BE2C (cell line): ENCODE measurements around the gene INHBB.

ENCODE experiments used
- DNase-seq: peaks from one replicate; pipeline ENCODE4 v3.0.0-alpha.2; 2020
- H3K27me3 ChIP-seq: fragments of 250-450 bp; sonication (Bioruptor Pico); 2 replicates; pipeline ENCODE4 v1.5.1; 2020; ENCODE audit warnings: mild to moderate bottlenecking
- H3K36me3 ChIP-seq: fragments of 250-450 bp; sonication (Bioruptor Pico); 2 replicates; pipeline ENCODE4 v1.5.1; 2020; ENCODE audit warnings: mild to moderate bottlenecking
- H3K4me1 ChIP-seq: fragments of 250-450 bp; sonication (Bioruptor Pico); 2 replicates; pipeline ENCODE4 v1.5.1; 2020
- H3K4me3 ChIP-seq: 2 replicates; pipeline ENCODE4 v1.5.1; 2011; ENCODE audit warnings: low read depth, low read length
- H3K9me3 ChIP-seq: fragments of 250-450 bp; sonication (Bioruptor Pico); 2 replicates; pipeline ENCODE4 v1.5.1; 2020
- TF ChIP-seq, protein P1 (sequence below): IDR thresholded peaks from 2 replicates; pipeline ENCODE4 v1.5.1; 2012; ENCODE audit warnings: mild to moderate bottlenecking, low read depth, low read length

Gene INHBB

DNA sequence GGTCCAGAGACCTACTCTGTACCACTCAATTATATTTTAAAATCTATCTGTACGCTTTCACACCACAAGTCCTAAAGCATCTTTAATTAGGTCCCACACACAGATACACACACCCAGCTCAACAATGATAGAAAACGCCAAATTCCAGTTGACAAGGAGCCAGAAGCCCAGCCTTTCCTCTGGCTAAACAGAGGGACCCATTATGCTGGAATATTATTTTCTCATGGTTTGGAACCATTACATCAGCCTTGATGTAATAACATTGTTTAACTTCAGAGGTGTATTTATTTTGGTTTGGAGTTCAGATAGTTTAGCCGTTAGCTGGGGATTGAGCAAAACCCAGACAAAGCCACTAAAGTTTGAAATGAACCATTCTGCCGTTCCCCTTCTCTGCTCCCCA is 14.0 kb upstream of the INHBB start:
- no peak for DNase-seq
- TF ChIP-seq, protein P1, sequence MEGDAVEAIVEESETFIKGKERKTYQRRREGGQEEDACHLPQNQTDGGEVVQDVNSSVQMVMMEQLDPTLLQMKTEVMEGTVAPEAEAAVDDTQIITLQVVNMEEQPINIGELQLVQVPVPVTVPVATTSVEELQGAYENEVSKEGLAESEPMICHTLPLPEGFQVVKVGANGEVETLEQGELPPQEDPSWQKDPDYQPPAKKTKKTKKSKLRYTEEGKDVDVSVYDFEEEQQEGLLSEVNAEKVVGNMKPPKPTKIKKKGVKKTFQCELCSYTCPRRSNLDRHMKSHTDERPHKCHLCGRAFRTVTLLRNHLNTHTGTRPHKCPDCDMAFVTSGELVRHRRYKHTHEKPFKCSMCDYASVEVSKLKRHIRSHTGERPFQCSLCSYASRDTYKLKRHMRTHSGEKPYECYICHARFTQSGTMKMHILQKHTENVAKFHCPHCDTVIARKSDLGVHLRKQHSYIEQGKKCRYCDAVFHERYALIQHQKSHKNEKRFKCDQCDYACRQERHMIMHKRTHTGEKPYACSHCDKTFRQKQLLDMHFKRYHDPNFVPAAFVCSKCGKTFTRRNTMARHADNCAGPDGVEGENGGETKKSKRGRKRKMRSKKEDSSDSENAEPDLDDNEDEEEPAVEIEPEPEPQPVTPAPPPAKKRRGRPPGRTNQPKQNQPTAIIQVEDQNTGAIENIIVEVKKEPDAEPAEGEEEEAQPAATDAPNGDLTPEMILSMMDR: no peak
- H3K9me3 ChIP-seq: no peaks in the 10 kb centered on the region
- H3K27me3 ChIP-seq: no peaks in the 10 kb centered on the region
- H3K4me3 ChIP-seq: no peak overlapping the region
- no peaks in the 10 kb centered on the region for H3K4me1 ChIP-seq
- no peaks in the 10 kb centered on the region for H3K36me3 ChIP-seq

DNA sequence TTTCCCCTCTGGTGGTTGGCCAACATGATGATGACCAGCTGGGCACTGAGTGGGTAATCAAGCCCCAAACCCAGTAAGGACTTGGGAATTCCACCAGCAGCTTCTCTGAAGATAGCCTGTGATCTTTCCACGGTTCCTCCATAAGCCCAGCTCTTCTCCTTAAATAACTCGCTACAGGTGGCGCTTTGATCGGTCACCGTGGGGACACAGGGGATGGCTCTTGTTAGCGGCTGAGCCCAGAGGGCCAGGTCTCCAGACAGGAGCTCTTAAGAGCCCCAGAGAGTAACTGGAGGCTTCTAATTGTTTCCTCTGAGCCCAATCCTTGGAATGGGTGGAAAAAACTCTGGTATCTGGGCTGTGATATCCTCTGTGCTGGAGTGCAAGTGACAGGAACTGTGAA is 13.6 kb upstream of the INHBB start:
- Histone ChIP-seq H3K4me1 (no peaks in the 10 kb centered on the region), H3K36me3 (no peaks in the 10 kb centered on the region), H3K9me3 (no peaks in the 10 kb centered on the region), H3K27me3 (no peaks in the 10 kb centered on the region), H3K4me3 (no peak overlapping the region)
- no peak for DNase-seq
- TF ChIP-seq, protein P1: no peak

DNA sequence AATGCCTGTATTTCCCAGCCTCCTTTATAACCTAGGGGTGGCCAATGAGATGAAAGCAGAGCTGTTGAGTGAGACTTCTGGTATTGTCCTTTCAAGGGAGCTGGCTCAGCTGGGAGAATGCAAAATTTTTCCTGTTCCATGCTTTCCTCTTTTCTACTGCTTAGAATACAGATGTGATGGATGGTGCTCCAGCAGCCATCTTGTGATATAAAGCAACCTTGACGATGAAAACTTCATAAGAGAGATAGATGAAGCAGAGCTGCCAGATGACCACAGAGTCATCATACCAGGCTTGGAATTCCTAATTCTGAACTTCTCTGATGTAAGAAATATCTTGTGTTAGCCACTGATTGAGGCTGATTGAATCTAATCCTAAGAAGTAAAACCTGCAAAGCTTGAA is 11.9 kb upstream of the INHBB start:
- Histone ChIP-seq H3K36me3 (no peaks in the 10 kb centered on the region), H3K4me1 (no peaks in the 10 kb centered on the region), H3K9me3 (no peaks in the 10 kb centered on the region), H3K4me3 (no peak overlapping the region), H3K27me3 (no peaks in the 10 kb centered on the region)
- DNase-seq: no peak
- TF ChIP-seq, protein P1: no peak

DNA sequence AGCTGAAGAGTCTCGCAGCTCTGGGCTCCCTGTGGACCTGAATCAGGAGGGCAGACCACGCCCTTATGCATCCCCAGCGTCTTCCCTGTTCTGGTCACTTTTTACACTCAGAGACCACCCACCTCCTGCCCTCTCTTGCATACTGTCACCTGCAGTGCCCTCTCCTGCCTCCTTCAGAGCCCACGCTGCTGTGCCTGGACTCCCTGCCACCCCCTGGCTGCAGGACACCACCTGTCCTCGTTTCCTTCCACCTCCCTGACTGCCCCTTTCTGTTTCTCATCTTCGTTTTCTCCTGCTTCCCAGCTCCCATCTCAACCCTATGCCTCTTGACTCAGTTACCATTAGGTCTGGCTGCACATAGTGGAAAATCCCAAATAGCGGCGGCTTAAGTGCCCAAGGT is 9.2 kb upstream of the INHBB start:
- no peaks in the 10 kb centered on the region for H3K9me3 ChIP-seq
- no peaks in the 10 kb centered on the region for H3K4me1 ChIP-seq
- H3K27me3 ChIP-seq: no peaks in the 10 kb centered on the region
- no peak for DNase-seq
- no peak overlapping the region for H3K4me3 ChIP-seq
- TF ChIP-seq, protein P1: no peak
- no peaks in the 10 kb centered on the region for H3K36me3 ChIP-seq

DNA sequence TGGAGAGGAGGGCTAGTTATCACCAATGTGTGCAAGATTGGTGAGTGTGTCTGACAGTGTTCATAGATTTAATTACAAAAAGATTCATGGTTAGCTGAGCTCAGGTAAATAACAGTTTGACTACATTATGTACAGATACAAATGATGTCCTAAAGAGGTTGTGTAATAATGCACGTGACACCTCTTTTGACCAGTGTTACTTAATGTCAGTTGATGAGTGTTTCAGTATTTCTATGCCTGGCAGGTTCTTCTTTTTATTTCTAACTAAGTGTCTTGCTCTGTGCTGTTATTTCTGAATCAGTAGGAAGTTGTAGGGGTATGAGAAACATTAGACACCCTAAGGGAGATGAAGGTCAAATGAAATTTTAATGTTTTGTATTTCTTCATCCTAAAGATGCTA is 7.9 kb upstream of the INHBB start:
- peaks cover 5% of the 10 kb centered on the region for H3K27me3 ChIP-seq
- H3K4me3 ChIP-seq: no peak overlapping the region
- no peaks in the 10 kb centered on the region for H3K36me3 ChIP-seq
- H3K4me1 ChIP-seq: no peaks in the 10 kb centered on the region
- no peaks in the 10 kb centered on the region for H3K9me3 ChIP-seq
- DNase-seq: no peak
- TF ChIP-seq, protein P1: no peak

DNA sequence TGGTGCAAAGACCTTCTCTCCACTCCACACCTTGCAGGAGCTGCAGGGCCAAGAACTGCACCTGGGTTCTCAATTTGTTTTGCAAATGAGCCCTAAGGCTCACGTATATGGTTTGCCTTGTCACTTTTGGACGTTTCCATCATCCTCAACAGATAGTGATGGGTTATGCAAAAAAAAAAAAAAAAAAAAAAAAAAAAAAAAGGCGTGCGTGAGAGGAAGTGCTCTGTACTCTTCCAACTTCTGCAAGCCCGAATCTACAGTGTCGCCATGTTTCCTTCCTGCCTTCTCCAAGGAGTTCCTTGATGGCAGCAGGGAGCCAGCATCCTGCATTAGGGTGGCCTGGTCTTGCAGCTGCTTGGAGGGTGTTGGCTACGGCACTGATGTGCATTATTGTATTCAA is 4.0 kb upstream of the INHBB start:
- no peaks in the 10 kb centered on the region for H3K9me3 ChIP-seq
- no peak for DNase-seq
- no peaks in the 10 kb centered on the region for H3K4me1 ChIP-seq
- H3K36me3 ChIP-seq: no peaks in the 10 kb centered on the region
- peaks cover 43% of the 10 kb centered on the region for H3K27me3 ChIP-seq
- TF ChIP-seq, protein P1: no peak
- no peak overlapping the region for H3K4me3 ChIP-seq
